ENCODE measurements around the gene CFD.

DNA sequence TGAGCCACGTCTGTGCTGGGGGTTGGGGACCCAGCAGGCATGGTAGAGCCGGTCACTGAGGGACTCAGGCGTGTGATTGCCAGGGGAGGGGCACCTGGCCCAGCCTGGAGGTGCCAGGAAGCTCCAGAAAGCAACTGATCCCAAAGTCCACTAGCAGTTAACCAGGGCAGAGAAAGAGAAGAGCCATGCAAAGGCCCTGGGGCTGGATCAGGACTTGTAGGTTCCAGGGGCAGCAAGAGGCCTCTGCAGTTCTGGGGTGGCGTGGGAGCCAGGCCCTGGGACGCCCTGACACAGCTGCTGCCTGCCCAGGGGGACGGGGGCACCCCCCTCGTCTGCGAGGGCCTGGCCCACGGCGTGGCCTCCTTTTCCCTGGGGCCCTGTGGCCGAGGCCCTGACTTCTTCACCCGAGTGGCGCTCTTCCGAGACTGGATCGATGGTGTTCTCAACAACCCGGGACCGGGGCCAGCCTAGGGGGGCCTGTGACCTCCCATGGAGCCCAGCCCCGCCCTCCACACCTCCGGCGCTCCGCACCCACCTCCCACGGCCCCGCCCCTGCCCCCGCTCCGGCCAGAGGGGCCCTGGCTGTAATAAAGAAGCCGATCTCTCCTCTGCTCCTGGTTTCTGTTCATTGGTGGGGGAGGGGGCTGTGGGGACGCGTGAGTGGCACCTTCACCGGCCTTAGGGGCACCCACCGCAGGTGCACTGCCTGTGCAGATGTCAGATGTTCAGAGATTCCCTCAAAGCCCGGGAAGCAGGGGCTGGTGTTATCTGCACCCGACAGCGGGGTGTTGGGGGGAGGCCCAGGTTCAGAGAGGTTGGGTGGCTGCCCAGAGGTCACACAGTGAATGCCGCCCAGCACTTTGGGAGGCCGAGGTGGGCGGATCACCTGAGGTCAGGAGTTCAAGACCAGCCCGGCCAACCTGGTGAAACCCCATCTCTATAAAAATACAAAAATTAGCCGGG is 27.8 kb upstream of the CFD start:
- TF ChIP-seq REST (IDR thresholded peaks at IDR 0.05; ENCODE audit: borderline replicate concordance) (no peak), CTCF (IDR thresholded peaks at IDR 0.05; ENCODE audit: poor library complexity, severe bottlenecking) (no peak), RAD21 (conservative IDR thresholded peaks at IDR 0.05) (no peak), EZH2 (IDR thresholded peaks at IDR 0.05; ENCODE audit: borderline replicate concordance, insufficient read depth, low read length, poor library complexity, severe bottlenecking) (no peak), POLR2AphosphoS5 (IDR thresholded peaks at IDR 0.05) (no peak), SMC3 (conservative IDR thresholded peaks at IDR 0.05; ENCODE audit: poor library complexity) (no peak), TAF1 (IDR thresholded peaks at IDR 0.05; ENCODE audit: low read depth) (no peak), EP300 (conservative IDR thresholded peaks at IDR 0.05; ENCODE audit: poor library complexity, severe bottlenecking) (no peak), MXI1 (conservative IDR thresholded peaks at IDR 0.05; ENCODE audit: poor library complexity, severe bottlenecking) (no peak)
